Astrocyte of the cerebellum (primary cell): Measurements from ENCODE around the gene RABGAP1.

ENCODE experiments used
- DNase-seq: peaks from one replicate; pipeline ENCODE4 v3.0.0-alpha.2; 2011; ENCODE audit warnings: low read depth
- H3K4me3 ChIP-seq: 2 replicates; pipeline ENCODE4 v1.5.1; 2011; ENCODE audit warnings: mild to moderate bottlenecking, low read depth, low read length, moderate library complexity
- CTCF ChIP-seq: IDR thresholded peaks from 2 replicates; pipeline ENCODE4 v1.5.1; 2012; ENCODE audit warnings: low read length, low read depth, moderate library complexity, mild to moderate bottlenecking; ENCODE audit errors: missing control alignments
- in situ Hi-C: cut with HindIII; loops from 2 replicates; pipeline ENCODE4 v1.10.0; 2017; ENCODE audit warnings: low sequenced_read_pairs

RABGAP1 gene

DNA sequence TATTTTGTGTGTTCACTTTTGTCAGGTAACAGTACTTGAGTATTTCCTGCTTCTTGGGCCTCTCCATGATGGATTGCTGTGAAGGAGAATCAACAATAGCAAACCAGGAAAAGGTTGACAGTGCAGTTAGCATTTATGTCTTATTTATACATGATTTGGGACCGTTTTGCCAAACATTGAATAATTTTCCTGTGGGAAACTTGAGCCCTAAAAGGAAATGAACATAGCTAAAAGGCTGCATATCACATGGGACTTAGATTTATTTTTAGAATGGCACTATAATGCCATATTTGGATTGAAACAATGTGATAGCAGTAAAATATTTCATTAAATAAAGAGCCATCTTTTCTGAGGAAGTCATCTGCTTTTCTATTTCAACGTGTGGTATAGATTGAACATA lies 107.9 kb downstream of the RABGAP1 start:
- H3K4me3 ChIP-seq: no peak overlapping the region
- no peak for TF ChIP-seq CTCF
- no peak for DNase-seq
- in situ Hi-C loops: no loop called here

DNA sequence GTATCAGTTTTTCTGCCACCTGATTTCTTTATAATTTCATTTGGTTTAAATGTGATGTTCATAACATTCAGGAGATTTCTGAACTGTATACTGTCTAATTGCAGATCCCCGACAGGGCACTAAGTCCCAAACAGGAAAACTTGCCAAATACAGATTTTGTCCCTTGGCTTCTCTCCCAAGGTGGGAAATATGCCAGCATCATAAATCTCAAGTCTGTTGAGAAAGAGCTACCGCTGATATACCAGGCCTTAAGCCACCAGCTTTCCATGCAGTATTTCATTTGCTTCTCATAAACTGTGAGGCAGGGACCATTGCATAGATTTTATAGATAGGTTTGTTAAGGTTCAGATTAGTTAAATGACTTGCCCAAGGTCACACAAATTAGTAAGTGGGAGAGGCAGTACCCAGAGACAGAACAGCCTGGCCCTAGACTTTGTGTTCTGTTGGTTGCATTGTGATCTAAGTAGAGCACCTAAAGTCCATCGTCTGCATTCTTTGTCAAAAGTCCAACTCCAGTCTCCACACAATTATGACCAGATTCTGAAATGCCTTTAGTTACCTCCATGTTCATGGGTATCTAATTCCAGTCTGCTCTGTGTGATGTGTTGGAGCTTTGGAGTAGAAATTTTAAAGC lies 108.9 kb downstream of the RABGAP1 start:
- no peak for TF ChIP-seq CTCF
- no peak for DNase-seq
- no peak overlapping the region for H3K4me3 ChIP-seq
- in situ Hi-C loops: no loop called here

- H3K4me3 ChIP-seq: no peak overlapping the region
- no peak for TF ChIP-seq CTCF
- no peak for DNase-seq
- in situ Hi-C loops: no loop called here
These were observed 112.2 kb downstream of the RABGAP1 start for GRCh38 chr9:123053046-123053445.

DNA sequence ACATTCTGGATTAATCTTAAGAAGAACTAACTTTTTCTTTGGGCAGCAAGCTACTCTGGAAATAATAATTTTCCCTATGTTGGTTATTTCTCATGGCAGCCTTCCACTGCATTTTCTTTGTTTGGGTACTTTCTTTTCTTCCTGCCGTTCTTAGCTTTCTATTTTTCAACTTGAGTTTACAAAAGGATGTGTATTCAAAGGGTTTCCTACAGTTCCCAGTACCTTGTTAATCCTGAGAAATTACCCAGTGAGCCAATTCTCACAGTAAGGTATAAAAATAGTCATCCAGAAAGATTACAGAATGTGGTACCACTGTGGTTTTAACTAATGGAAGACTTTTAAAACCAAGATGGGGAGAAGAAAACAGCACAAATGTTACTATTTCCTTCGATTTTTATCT lies 112.9 kb downstream of the RABGAP1 start:
- no peak overlapping the region for H3K4me3 ChIP-seq
- DNase-seq: no peak
- in situ Hi-C loops: no loop called here
- TF ChIP-seq CTCF: no peak

- H3K4me3 ChIP-seq: no peak overlapping the region
- TF ChIP-seq CTCF: no peak
- DNase-seq: no peak
- in situ Hi-C loops: no loop called here
These were observed 118.0 kb downstream of the RABGAP1 start for GRCh38 chr9:123058834-123059233.

GRCh38 chr9:123059472-123060220 lies 118.8 kb downstream of the RABGAP1 start:
- no peak for DNase-seq
- in situ Hi-C loops: loop anchor here (5.0 kb wide), 1 partner anchor 32 kb away; no protein-coding TSS in a partner anchor

More at GRCh38 chr9:123059472-123060220, 118.8 kb downstream of the RABGAP1 start:
- H3K4me3 ChIP-seq: no peak overlapping the region
- no peak for TF ChIP-seq CTCF
